HFF-Myc (cell line): ENCODE results near the gene C6orf136.
A peak's percentile ranks its signal among the peaks of the same experiment; 100 is the strongest.

ENCODE experiments used
- DNase-seq: peaks from one replicate; pipeline ENCODE4 v3.0.0-alpha.2; 2011; ENCODE audit warnings: low read depth; ENCODE audit errors: extremely low read depth
- H3K4me3 ChIP-seq: replicated peaks from 2 replicates; pipeline ENCODE4 v1.5.1; 2011; ENCODE audit warnings: low read depth, mild to moderate bottlenecking, control low read depth, low read length
- TF ChIP-seq, protein P1 (sequence below): IDR thresholded peaks from 2 replicates; pipeline ENCODE4 v1.5.1; 2012; ENCODE audit warnings: mild to moderate bottlenecking, low read depth, low read length, control low read depth; ENCODE audit errors: missing control alignments

Gene C6orf136

GRCh38 chr6:30645989-30646388, 944 bp upstream of the C6orf136 start:
- no peak for DNase-seq
- H3K4me3 ChIP-seq = no peak overlapping the region
- TF ChIP-seq, protein P1, sequence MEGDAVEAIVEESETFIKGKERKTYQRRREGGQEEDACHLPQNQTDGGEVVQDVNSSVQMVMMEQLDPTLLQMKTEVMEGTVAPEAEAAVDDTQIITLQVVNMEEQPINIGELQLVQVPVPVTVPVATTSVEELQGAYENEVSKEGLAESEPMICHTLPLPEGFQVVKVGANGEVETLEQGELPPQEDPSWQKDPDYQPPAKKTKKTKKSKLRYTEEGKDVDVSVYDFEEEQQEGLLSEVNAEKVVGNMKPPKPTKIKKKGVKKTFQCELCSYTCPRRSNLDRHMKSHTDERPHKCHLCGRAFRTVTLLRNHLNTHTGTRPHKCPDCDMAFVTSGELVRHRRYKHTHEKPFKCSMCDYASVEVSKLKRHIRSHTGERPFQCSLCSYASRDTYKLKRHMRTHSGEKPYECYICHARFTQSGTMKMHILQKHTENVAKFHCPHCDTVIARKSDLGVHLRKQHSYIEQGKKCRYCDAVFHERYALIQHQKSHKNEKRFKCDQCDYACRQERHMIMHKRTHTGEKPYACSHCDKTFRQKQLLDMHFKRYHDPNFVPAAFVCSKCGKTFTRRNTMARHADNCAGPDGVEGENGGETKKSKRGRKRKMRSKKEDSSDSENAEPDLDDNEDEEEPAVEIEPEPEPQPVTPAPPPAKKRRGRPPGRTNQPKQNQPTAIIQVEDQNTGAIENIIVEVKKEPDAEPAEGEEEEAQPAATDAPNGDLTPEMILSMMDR = no peak

- TF ChIP-seq, protein P1 = no peak
- DNase-seq = no peak
- H3K4me3 ChIP-seq = peak overlapping the region; percentile 96
Observed at GRCh38 chr6:30647242-30648116, 546 bp downstream of the C6orf136 start.

- DNase-seq = no peak
- TF ChIP-seq, protein P1 = no peak
- no peak overlapping the region for H3K4me3 ChIP-seq
Observed at GRCh38 chr6:30651143-30651542, 4.2 kb downstream of the C6orf136 start.

DNA sequence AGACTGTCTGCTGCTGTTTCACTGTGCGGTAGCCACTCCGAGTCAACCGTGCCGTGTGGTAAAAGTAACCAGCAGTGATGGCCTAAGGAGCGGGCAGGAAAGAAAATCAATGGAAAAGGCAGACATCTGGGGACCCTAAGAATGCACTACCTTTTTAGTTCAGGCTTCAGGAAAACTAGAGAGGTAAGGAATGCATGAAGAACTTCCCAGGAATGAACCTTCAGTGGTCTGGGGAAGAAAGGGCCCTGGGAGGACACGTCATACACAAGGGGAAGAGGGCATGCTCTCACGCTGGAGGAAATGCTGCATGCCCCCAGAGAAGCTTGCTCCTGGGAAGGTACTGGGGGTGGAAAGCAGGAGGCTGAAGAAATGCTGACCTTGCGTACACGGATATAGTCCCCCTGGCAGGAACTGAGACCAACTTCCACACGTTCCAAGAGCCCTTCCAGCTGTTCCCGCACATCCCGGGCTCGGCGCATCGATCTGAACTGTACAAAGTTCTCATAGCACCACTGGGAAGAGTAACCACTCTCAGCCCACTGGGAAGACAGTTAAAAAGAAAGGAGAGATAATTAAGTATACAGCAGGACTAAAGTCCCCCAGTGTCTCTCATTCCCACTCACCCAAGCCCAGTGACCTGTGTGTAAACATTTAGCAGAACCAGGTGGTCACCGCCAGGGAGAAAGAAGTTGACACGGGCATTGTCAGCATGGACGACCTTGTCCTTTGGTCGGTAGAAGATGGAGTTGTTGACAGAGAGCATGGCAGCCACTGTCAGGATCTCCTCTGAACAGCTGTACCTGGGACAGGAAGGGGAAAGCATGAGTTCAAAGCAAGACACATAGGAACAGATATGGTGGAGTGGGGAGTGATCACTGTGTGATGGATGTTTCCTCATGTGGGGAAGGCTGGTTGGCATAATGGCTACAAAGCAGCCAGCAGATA, 8.1 kb downstream of the C6orf136 start:
- H3K4me3 ChIP-seq = no peak overlapping the region
- no peak for DNase-seq
- TF ChIP-seq, protein P1 = no peak

- TF ChIP-seq, protein P1 = no peak
- DNase-seq = no peak
- H3K4me3 ChIP-seq = no peak overlapping the region
Observed at GRCh38 chr6:30655743-30656094, 8.8 kb downstream of the C6orf136 start.

- TF ChIP-seq, protein P1 = no peak
- H3K4me3 ChIP-seq = no peak overlapping the region
- no peak for DNase-seq
Observed at GRCh38 chr6:30656513-30656912, 9.6 kb downstream of the C6orf136 start.
